Colonic mucosa (tissue), 4 donors: ENCODE results near the gene ZNF789. TPM values are rescaled to one million over a fixed set of nuclear protein-coding genes. Genes with fewer than 3 reads are reported as not detected.

ENCODE experiments used
- DNase-seq: peaks from one replicate; pipeline ENCODE4 v3.0.0-alpha.2; 2020
- H3K27ac ChIP-seq: fragments of 200-600 bp; one replicate; pipeline ENCODE4 v1.8.0; 2021
- H3K27me3 ChIP-seq: fragments of 200-600 bp; one replicate; pipeline ENCODE4 v1.8.0; 2021
- H3K36me3 ChIP-seq: fragments of 200-600 bp; one replicate; pipeline ENCODE4 v1.8.0; 2021
- H3K4me1 ChIP-seq: fragments of 200-600 bp; one replicate; pipeline ENCODE4 v1.8.0; 2021; ENCODE audit warnings: mild to moderate bottlenecking
- H3K4me3 ChIP-seq: fragments of 200-600 bp; one replicate; pipeline ENCODE4 v1.8.0; 2021
- H3K9ac ChIP-seq, 2 donors: one replicate each; pipeline ENCODE4 v1.7.0; 2013; ENCODE audit warnings: control low read depth in 2 of 2, low read depth in 2 of 2, low read length in 2 of 2
- H3K9me3 ChIP-seq: fragments of 200-600 bp; one replicate; pipeline ENCODE4 v1.8.0; 2021
- intact Hi-C: fragments of 100-400 bp; cut with DNase I; formaldehyde crosslinking; loops from one replicate; pipeline ENCODE4 v1.14.1; 2022
- total RNA-seq, 2 donors: library from RNA; stranded (reverse); fragmentation: NEBNext Ultra II Directional in 1 of 2; extraction: Animal tissue kit (Norgen Biotek cat#: 25700) in 1 of 2; gene quantifications; one replicate each; pipeline ENCODE4 v1.2.1, GENCODE V29; 2021
- TF ChIP-seq, protein P1 (sequence below): fragments of 200-600 bp; IDR thresholded peaks from one replicate; pipeline ENCODE4 v1.8.0; 2022; ENCODE audit warnings: antibody characterized with exemption, mild to moderate bottlenecking
- donor health status: healthy.
- donor health status: DM: no; HTN: no; CAD: no.
- donor health status: DM: no; HTN: no; CAD: no.

ZNF789 gene
- total RNA-seq, 2 donors from 2014 or later = 9.0 to 23.0 TPM

DNA sequence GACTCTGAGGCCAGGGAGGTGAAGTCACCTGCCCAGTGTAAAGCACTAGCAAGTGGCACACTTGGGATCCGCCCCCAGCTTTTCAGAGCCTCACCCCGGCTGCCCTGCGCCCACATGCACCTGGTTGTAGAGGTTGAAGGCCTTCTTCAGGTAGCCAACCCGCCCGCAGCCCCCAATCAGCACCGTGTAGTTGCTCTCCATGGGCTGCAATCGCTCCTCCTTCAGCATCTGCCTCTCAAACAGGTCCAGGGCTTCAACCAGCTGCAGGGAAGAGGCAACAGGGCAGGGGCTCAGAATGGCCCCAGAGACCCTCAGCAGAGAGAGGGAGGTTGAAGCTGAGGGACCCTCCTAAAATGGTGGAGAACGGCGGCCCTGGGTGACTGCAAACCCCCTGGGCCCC lies 39.5 kb upstream of the ZNF789 start:
- no peaks in the 10 kb centered on the region for H3K9me3 ChIP-seq
- TF ChIP-seq, protein P1, sequence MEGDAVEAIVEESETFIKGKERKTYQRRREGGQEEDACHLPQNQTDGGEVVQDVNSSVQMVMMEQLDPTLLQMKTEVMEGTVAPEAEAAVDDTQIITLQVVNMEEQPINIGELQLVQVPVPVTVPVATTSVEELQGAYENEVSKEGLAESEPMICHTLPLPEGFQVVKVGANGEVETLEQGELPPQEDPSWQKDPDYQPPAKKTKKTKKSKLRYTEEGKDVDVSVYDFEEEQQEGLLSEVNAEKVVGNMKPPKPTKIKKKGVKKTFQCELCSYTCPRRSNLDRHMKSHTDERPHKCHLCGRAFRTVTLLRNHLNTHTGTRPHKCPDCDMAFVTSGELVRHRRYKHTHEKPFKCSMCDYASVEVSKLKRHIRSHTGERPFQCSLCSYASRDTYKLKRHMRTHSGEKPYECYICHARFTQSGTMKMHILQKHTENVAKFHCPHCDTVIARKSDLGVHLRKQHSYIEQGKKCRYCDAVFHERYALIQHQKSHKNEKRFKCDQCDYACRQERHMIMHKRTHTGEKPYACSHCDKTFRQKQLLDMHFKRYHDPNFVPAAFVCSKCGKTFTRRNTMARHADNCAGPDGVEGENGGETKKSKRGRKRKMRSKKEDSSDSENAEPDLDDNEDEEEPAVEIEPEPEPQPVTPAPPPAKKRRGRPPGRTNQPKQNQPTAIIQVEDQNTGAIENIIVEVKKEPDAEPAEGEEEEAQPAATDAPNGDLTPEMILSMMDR = no peak
- no peak overlapping the region for H3K27ac ChIP-seq
- H3K9ac ChIP-seq = no peak overlapping the region
- H3K36me3 ChIP-seq = no peaks in the 10 kb centered on the region
- intact Hi-C loops = no loop called here
- no peak for DNase-seq
- H3K27me3 ChIP-seq = no peaks in the 10 kb centered on the region
- H3K4me3 ChIP-seq = no peak overlapping the region
- no peaks in the 10 kb centered on the region for H3K4me1 ChIP-seq

DNA sequence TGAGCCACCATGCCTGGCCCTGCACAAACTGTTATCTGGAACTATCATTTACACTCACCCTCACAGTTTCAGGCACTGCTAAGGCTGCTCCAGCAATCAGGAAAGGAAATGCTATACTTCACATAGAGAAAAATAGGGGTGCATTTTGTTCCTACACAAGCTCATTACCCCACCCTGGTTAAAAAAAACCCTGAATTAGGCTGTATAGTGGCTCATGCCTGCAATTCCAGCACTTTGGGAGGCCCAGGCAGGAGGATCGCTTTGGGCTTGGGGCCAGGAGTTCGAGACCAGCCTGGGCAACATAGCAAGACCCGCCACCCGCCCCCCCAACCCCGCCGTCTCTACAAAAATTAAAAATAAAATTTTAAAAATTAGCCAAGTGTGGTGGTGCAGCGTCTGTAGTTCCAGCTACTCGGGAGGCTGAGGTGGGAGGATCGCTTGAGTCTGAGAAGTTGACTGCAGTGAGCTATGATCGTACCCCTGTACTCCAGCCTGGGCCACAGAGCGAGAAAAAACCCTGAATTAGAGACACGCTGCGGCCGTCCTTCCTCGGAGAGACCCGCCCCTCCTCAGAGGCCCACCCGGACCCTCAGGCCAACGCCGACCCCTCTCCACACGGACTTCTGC lies 34.6 kb upstream of the ZNF789 start:
- TF ChIP-seq, protein P1 = no peak
- no peak for DNase-seq

DNA sequence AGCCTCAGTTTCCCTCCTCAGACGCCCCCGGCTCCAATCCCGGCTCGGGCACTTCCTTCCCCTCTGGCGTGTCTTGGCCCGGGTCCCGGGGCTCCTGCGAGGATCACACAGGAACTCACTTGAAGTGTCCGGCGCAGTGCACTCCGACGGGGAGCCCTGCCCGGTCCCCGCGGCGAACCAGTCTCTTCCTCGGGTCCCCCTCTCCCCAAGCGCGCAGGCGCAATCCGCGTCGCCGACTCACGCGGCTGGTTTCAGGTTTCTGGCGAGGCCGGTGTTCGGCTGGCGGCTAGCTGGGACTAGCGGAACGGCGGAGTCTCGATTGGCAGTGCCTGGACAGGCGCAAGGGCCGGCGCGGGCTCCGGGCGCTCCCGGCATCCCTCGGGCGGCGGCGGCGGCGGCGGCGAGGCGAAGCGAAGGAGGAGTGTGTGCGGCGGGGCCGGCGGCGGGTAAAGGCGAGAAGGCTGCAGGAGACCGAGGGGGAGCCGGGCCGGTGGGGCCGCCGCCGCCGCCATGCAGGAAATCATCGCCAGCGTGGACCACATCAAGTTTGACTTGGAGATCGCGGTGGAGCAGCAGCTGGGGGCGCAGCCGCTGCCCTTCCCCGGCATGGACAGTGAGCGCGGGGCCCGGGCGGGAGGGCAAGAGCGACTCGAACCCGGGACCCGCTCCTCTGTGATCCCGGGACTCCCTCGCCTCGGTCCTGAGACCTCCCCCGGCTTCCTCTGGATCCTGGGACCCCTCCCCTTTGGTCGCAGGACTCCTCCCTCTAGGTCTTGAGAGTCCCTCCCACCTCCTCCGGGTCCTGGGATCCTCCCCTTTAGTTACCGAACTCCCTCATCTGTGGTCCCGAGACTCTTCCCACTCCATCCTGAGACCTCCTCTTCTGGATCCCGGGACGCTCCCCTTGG lies 33.9 kb upstream of the ZNF789 start, which contains the start of the genes CPSF4 and PTCD1:
TSS of gene CPSF4 (plus strand) at position 371 of the 908 bp plus-strand sequence. CDS start at position 511, 140 bp downstream.
TSS of gene PTCD1 (minus strand) at position 226 of the 908 bp plus-strand sequence. CDS start 3,556 bp downstream, outside the sequence.
- Histone ChIP-seq H3K9me3 (no peaks in the 10 kb centered on the region), H3K4me1 (peaks cover 7% of the 10 kb centered on the region), H3K27ac (peak within 1 kb of the TSS; percentile 84), H3K9ac (peak within 1 kb of the TSS; percentile 90 to 91), H3K4me3 (peak within 1 kb of the TSS; percentile 100), H3K27me3 (no peaks in the 10 kb centered on the region), H3K36me3 (no peaks in the 10 kb centered on the region)
- intact Hi-C loops = no loop called here
- DNase-seq = peak; percentile 97
- TF ChIP-seq, protein P1 = no peak

More for the DNA sequence above, 34.6 kb upstream of the ZNF789 start:
- Histone ChIP-seq H3K9ac (peak overlapping the region; percentile 76 to 91), H3K9me3 (no peaks in the 10 kb centered on the region), H3K27me3 (no peaks in the 10 kb centered on the region), H3K36me3 (no peaks in the 10 kb centered on the region), H3K27ac (peak overlapping the region; percentile 84), H3K4me1 (peaks cover 7% of the 10 kb centered on the region), H3K4me3 (peak overlapping the region; percentile 100)
- intact Hi-C loops = no loop called here

DNA sequence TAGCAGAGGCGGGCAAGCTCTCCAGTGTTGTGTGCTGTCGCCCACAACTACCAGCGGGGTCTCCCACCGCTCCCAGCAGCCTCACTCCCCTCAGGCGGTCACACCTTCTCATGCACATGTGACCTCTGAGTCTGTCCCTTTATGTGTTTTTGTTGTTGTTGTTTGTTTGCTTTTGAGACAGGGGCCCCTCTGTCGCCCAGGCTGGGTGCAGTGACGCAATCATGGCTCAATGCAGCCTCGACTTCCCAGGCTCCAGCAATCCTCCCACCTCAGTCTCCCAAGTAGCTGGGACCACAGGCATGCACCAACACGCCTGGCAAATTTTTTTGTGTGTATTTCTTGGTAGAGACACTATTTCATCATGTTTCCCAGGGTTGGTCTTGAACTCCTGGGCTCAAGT lies 32.5 kb upstream of the ZNF789 start:
- Histone ChIP-seq H3K36me3 (no peaks in the 10 kb centered on the region), H3K9me3 (no peaks in the 10 kb centered on the region), H3K4me3 (no peak overlapping the region), H3K27ac (no peak overlapping the region), H3K27me3 (no peaks in the 10 kb centered on the region), H3K9ac (no peak overlapping the region), H3K4me1 (peaks cover 7% of the 10 kb centered on the region)
- intact Hi-C loops = no loop called here
- TF ChIP-seq, protein P1 = no peak
- no peak for DNase-seq

DNA sequence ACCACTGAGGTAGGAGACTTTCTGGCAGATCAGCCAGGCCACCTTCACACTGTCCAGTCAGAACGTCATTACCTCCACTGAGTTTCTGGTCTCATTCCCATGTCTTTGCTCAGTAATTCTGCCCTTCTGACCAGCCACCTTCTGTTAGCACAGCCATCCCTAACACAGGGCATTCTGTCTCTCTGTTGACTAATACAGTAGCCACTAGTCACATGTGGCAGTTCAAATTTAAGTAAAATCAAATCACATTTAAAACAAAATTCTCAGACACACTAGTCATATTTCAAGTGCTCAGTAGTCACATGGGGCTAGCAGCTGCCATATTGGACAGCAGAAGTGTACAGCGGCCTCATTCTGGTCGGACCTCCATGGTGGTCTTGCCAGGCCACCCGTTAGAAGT lies 26.6 kb upstream of the ZNF789 start:
- no peak overlapping the region for H3K27ac ChIP-seq
- no peaks in the 10 kb centered on the region for H3K4me1 ChIP-seq
- H3K36me3 ChIP-seq = peaks cover 12% of the 10 kb centered on the region
- no peak overlapping the region for H3K9ac ChIP-seq
- no peaks in the 10 kb centered on the region for H3K9me3 ChIP-seq
- no peak for DNase-seq
- no peak overlapping the region for H3K4me3 ChIP-seq
- no peaks in the 10 kb centered on the region for H3K27me3 ChIP-seq
- TF ChIP-seq, protein P1 = no peak
- intact Hi-C loops = no loop called here
